ENCODE results near the gene DMKN.

DNA sequence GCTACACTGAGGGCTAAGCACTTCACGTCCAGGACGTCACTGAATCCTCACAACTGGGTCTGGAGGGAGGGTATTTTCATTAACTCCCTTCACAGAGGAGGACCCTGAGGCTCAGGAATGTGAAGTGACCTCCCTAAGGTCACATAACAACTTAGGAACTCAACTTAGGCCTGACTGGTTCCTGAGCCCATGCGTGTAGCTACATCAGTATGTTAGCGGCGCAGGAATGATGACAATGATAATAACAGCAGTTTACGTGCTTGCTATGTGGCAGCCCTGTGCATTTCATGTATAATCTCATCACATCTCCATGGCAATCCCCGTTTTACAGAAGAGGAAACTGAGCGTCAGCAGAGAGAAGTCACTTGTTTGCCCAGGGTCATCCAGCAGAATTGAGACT is 41.5 kb downstream of the DMKN start:
- TF ChIP-seq TCF7L2 (IDR thresholded peaks at IDR 0.05; ENCODE audit: low read depth, low read length) (no peak), CTCF (IDR thresholded peaks at IDR 0.05) (no peak), POLR2AphosphoS5 (IDR thresholded peaks at IDR 0.05; ENCODE audit: low read depth, low read length) (no peak)
- TF ChIP-seq, protein P1, sequence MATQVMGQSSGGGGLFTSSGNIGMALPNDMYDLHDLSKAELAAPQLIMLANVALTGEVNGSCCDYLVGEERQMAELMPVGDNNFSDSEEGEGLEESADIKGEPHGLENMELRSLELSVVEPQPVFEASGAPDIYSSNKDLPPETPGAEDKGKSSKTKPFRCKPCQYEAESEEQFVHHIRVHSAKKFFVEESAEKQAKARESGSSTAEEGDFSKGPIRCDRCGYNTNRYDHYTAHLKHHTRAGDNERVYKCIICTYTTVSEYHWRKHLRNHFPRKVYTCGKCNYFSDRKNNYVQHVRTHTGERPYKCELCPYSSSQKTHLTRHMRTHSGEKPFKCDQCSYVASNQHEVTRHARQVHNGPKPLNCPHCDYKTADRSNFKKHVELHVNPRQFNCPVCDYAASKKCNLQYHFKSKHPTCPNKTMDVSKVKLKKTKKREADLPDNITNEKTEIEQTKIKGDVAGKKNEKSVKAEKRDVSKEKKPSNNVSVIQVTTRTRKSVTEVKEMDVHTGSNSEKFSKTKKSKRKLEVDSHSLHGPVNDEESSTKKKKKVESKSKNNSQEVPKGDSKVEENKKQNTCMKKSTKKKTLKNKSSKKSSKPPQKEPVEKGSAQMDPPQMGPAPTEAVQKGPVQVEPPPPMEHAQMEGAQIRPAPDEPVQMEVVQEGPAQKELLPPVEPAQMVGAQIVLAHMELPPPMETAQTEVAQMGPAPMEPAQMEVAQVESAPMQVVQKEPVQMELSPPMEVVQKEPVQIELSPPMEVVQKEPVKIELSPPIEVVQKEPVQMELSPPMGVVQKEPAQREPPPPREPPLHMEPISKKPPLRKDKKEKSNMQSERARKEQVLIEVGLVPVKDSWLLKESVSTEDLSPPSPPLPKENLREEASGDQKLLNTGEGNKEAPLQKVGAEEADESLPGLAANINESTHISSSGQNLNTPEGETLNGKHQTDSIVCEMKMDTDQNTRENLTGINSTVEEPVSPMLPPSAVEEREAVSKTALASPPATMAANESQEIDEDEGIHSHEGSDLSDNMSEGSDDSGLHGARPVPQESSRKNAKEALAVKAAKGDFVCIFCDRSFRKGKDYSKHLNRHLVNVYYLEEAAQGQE (IDR thresholded peaks at IDR 0.05; ENCODE audit: insufficient read depth in 1 of 2, low read depth in 2 of 2, low read length in 1 of 2): no peak

Measured in Panc1 (cell line).